Esophagus muscularis mucosa (tissue), 4 donors: ENCODE results near the gene KRTAP2-2.

Experiments used
- EP300 ChIP-seq: sonication (generic); formaldehyde crosslinking; IDR thresholded peaks from one replicate; pipeline ENCODE4 v1.6.1; 2017; ENCODE audit warnings: antibody characterized with exemption
- POLR2A ChIP-seq: fragments of 450-650 bp; IDR thresholded peaks from one replicate; pipeline ENCODE4 v1.6.1; 2017; ENCODE audit warnings: antibody characterized with exemption, moderate library complexity, mild to moderate bottlenecking, low read depth
- POLR2AphosphoS5 ChIP-seq, 2 donors: sonication (generic); formaldehyde crosslinking; IDR thresholded peaks; one replicate each; pipeline ENCODE4 v1.6.1; 2017; ENCODE audit warnings: antibody characterized with exemption in 2 of 2
- TF ChIP-seq, protein P1 (sequence below), 3 experiments: fragments of 200-600 bp in 2 of 3; fragments of 450-650 bp in 1 of 3; sonication (generic) in 2 of 3; IDR thresholded peaks; one replicate each; pipeline ENCODE4 v1.5.1; 2017 to 2019; ENCODE audit warnings: antibody characterized with exemption in 3 of 3, mild to moderate bottlenecking in 2 of 3, moderate library complexity in 1 of 3

DNA sequence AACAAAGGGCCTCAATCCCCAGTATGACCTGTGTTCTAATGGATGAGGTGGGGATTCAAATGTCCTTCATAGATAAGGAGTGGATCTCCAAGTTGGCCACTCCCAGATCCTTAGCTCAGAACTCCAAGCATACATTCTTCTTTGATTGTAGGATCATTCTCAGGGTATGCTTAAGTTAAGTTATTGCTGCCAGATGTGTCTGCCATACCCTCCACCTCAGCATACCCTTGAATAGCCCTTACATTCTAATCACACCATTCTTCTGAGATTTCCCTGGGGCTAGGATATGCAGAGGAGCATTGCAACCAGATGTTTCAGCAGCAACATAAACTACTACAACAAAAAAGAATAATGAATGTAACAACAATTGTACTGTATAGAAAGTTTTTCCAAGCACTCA is 12.3 kb upstream of the KRTAP2-2 start:
- TF ChIP-seq, protein P1, sequence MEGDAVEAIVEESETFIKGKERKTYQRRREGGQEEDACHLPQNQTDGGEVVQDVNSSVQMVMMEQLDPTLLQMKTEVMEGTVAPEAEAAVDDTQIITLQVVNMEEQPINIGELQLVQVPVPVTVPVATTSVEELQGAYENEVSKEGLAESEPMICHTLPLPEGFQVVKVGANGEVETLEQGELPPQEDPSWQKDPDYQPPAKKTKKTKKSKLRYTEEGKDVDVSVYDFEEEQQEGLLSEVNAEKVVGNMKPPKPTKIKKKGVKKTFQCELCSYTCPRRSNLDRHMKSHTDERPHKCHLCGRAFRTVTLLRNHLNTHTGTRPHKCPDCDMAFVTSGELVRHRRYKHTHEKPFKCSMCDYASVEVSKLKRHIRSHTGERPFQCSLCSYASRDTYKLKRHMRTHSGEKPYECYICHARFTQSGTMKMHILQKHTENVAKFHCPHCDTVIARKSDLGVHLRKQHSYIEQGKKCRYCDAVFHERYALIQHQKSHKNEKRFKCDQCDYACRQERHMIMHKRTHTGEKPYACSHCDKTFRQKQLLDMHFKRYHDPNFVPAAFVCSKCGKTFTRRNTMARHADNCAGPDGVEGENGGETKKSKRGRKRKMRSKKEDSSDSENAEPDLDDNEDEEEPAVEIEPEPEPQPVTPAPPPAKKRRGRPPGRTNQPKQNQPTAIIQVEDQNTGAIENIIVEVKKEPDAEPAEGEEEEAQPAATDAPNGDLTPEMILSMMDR (IDR thresholded peaks at IDR 0.05): no peak
- TF ChIP-seq EP300 (no peak), POLR2A (no peak), POLR2AphosphoS5 (IDR thresholded peaks at IDR 0.05) (no peak)
